Measurements from ENCODE around the gene TCF4.

- TF ChIP-seq CTCF (conservative IDR thresholded peaks at IDR 0.05; ENCODE audit: low read depth in 2 of 2) (no peak), REST (IDR thresholded peaks at IDR 0.05; ENCODE audit: unreplicated experiment) (no peak), EZH2 (IDR thresholded peaks at IDR 0.05; ENCODE audit: low read depth, unreplicated experiment) (no peak), EZH2phosphoT487 (IDR thresholded peaks at IDR 0.05; ENCODE audit: unreplicated experiment) (no peak), POLR2AphosphoS5 (IDR thresholded peaks at IDR 0.05; ENCODE audit: low read depth) (no peak), JUNB (IDR thresholded peaks at IDR 0.05; ENCODE audit: unreplicated experiment) (no peak), ETS1 (IDR thresholded peaks at IDR 0.05) (no peak), NANOG (IDR thresholded peaks at IDR 0.05; ENCODE audit: borderline replicate concordance) (no peak), ZNF331 (CRISPR knock-in tag; IDR thresholded peaks at IDR 0.05; ENCODE audit: low read depth) (no peak), STAT1 (IDR thresholded peaks at IDR 0.05; ENCODE audit: unreplicated experiment) (no peak), CREB1 (CRISPR knock-in tag; IDR thresholded peaks at IDR 0.05; ENCODE audit: low read depth) (no peak), ZNF114 (CRISPR knock-in tag; IDR thresholded peaks at IDR 0.05) (no peak), ZNF462 (CRISPR knock-in tag; IDR thresholded peaks at IDR 0.05) (no peak)
Measured at GRCh38 chr18:55186588-55186987, 401.4 kb downstream of the TCF4 start.

Measured in GM23338 (cell line).